Epithelial cell of esophagus (primary cell): ENCODE measurements around the gene GABRR1.

Experiments used
- DNase-seq: peaks from one replicate; pipeline ENCODE4 v3.0.0; 2010; ENCODE audit warnings: low read depth
- H3K4me3 ChIP-seq: 2 replicates; pipeline ENCODE4 v1.5.1; 2011; ENCODE audit warnings: mild to moderate bottlenecking, low read length, control low read depth
- CTCF ChIP-seq: IDR thresholded peaks from 2 replicates; pipeline ENCODE4 v1.5.1; 2011; ENCODE audit warnings: low read depth, mild to moderate bottlenecking, low read length, control low read depth, inconsistent platforms; ENCODE audit not compliant: insufficient read depth; ENCODE audit errors: missing control alignments

The GABRR1 gene

GRCh38 chr6:89190741-89191140, 26.4 kb downstream of the GABRR1 start:
- TF ChIP-seq CTCF, result no peak
- DNase-seq, result no peak
- H3K4me3 ChIP-seq, result no peak overlapping the region

GRCh38 chr6:89187504-89187903, 29.7 kb downstream of the GABRR1 start:
- DNase-seq, result no peak
- no peak for TF ChIP-seq CTCF
- H3K4me3 ChIP-seq, result no peak overlapping the region

- no peak for TF ChIP-seq CTCF
- H3K4me3 ChIP-seq, result no peak overlapping the region
- no peak for DNase-seq
These were observed 30.4 kb downstream of the GABRR1 start for GRCh38 chr6:89186762-89187161.

- H3K4me3 ChIP-seq, result no peak overlapping the region
- no peak for DNase-seq
- TF ChIP-seq CTCF, result no peak
These were observed 32.8 kb downstream of the GABRR1 start for GRCh38 chr6:89184344-89184743.

GRCh38 chr6:89183294-89183693, 33.9 kb downstream of the GABRR1 start:
- no peak for TF ChIP-seq CTCF
- H3K4me3 ChIP-seq, result no peak overlapping the region
- no peak for DNase-seq

- TF ChIP-seq CTCF, result no peak
- H3K4me3 ChIP-seq, result no peak overlapping the region
- no peak for DNase-seq
These were observed 36.2 kb downstream of the GABRR1 start for GRCh38 chr6:89180971-89181370.

GRCh38 chr6:89180112-89180511, 37.0 kb downstream of the GABRR1 start:
- no peak for TF ChIP-seq CTCF
- no peak for DNase-seq
- H3K4me3 ChIP-seq, result no peak overlapping the region
